GM21723 (cell line): ENCODE results near the gene GJD2.

ENCODE experiments used
- ATAC-seq: cut with Tn5 transposase; IDR thresholded peaks from one replicate; pipeline ENCODE4 v1.9.1; 2021; ENCODE audit warnings: mild to moderate bottlenecking, moderate library complexity; ENCODE audit not compliant: unreplicated experiment

The GJD2 gene

GRCh38 chr15:34754674-34755418 lies at the start of gene GJD2:
Gene GJD2, minus strand, starts transcription at chr15:34754998. Its CDS starts 510 bp downstream, at chr15:34754488.
- ATAC-seq: no peak

- no peak for ATAC-seq
Measured at GRCh38 chr15:34804113-34804512, 49.3 kb upstream of the GJD2 start.

GRCh38 chr15:34802803-34803750 lies 48.3 kb upstream of the GJD2 start:
- no peak for ATAC-seq

GRCh38 chr15:34802371-34802770 lies 47.6 kb upstream of the GJD2 start:
- no peak for ATAC-seq

- ATAC-seq: no peak
Measured at GRCh38 chr15:34799149-34800101, 44.6 kb upstream of the GJD2 start.

- ATAC-seq: no peak
Measured at GRCh38 chr15:34796847-34797435, 42.1 kb upstream of the GJD2 start.

GRCh38 chr15:34795267-34796081 lies 40.7 kb upstream of the GJD2 start, which contains the start of gene ACTC1:
Gene ACTC1, minus strand, starts transcription at chr15:34795549. Its CDS starts 741 bp downstream, at chr15:34794808.
- ATAC-seq: no peak

GRCh38 chr15:34794590-34795206 lies 39.9 kb upstream of the GJD2 start:
- ATAC-seq: no peak

- ATAC-seq: no peak
Measured at GRCh38 chr15:34793901-34794300, 39.1 kb upstream of the GJD2 start.

- no peak for ATAC-seq
Measured at GRCh38 chr15:34793071-34793470, 38.3 kb upstream of the GJD2 start.

GRCh38 chr15:34791701-34792100 lies 36.9 kb upstream of the GJD2 start:
- no peak for ATAC-seq

- ATAC-seq: no peak
Measured at GRCh38 chr15:34790121-34790520, 35.3 kb upstream of the GJD2 start.

GRCh38 chr15:34789326-34789725 lies 34.5 kb upstream of the GJD2 start:
- no peak for ATAC-seq

GRCh38 chr15:34786206-34786605 lies 31.4 kb upstream of the GJD2 start:
- ATAC-seq: no peak

GRCh38 chr15:34783991-34784390 lies 29.2 kb upstream of the GJD2 start:
- ATAC-seq: no peak

GRCh38 chr15:34783431-34783830 lies 28.6 kb upstream of the GJD2 start:
- no peak for ATAC-seq

- ATAC-seq: no peak
Measured at GRCh38 chr15:34782901-34783300, 28.1 kb upstream of the GJD2 start.

- no peak for ATAC-seq
Measured at GRCh38 chr15:34780725-34781124, 25.9 kb upstream of the GJD2 start.

GRCh38 chr15:34776606-34777105 lies 21.9 kb upstream of the GJD2 start:
- no peak for ATAC-seq
